Fibroblast of villous mesenchyme (primary cell): ENCODE results near the gene CACHD1. TPM values are rescaled to one million over a fixed set of nuclear protein-coding genes. Genes with fewer than 3 reads are reported as not detected.

Experiments
- DNase-seq: peaks from one replicate; pipeline ENCODE4 v3.0.0-alpha.2; 2010; ENCODE audit warnings: low read depth
- H3K4me3 ChIP-seq: 2 replicates; pipeline ENCODE4 v1.5.1; 2011; ENCODE audit warnings: low read depth, mild to moderate bottlenecking, low read length
- total RNA-seq: library from RNA; depleted of rRNA; stranded (reverse); fragments of >200 nt; gene quantifications from 2 replicates; pipeline ENCODE4 v1.2.3, GENCODE V29; 2012
- TF ChIP-seq, protein P1 (sequence below): IDR thresholded peaks from 2 replicates; pipeline ENCODE4 v1.5.1; 2012; ENCODE audit warnings: low read depth, mild to moderate bottlenecking, low read length; ENCODE audit not compliant: insufficient read depth

The CACHD1 gene
- total RNA-seq, 1 donor: 11.2 TPM

DNA sequence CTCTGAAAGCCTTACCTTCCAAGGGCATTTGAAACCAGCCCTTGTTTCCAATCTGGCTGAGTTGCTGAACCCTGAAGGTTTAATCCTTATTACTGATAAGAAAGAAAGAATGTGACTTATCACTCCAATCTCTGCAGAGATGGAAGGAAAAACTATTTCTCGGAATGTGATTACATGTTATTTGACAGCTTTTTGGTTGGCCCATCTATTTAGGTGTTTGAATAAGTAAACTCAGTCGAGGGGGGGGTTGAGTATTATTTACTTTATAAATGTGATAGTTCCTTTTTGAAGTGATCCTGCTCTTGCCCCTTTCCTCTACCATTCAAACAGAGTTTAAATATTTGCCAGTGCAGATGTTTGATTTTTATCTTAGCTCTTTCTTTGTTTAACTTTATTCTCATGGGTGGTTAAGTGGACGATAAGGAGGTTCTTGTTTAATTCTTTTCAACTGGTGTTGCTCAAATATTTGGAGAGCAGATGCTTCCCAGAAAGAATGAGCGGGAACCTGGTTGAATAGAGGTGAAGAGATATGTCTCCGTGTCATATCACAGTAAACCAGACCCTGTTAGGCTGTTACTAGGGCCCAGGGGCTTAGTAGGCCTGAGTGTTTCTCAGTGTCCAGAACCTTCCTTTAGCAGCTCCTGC, 126.1 kb downstream of the CACHD1 start:
- DNase-seq: no peak
- TF ChIP-seq, protein P1, sequence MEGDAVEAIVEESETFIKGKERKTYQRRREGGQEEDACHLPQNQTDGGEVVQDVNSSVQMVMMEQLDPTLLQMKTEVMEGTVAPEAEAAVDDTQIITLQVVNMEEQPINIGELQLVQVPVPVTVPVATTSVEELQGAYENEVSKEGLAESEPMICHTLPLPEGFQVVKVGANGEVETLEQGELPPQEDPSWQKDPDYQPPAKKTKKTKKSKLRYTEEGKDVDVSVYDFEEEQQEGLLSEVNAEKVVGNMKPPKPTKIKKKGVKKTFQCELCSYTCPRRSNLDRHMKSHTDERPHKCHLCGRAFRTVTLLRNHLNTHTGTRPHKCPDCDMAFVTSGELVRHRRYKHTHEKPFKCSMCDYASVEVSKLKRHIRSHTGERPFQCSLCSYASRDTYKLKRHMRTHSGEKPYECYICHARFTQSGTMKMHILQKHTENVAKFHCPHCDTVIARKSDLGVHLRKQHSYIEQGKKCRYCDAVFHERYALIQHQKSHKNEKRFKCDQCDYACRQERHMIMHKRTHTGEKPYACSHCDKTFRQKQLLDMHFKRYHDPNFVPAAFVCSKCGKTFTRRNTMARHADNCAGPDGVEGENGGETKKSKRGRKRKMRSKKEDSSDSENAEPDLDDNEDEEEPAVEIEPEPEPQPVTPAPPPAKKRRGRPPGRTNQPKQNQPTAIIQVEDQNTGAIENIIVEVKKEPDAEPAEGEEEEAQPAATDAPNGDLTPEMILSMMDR: no peak
- H3K4me3 ChIP-seq: no peak overlapping the region

DNA sequence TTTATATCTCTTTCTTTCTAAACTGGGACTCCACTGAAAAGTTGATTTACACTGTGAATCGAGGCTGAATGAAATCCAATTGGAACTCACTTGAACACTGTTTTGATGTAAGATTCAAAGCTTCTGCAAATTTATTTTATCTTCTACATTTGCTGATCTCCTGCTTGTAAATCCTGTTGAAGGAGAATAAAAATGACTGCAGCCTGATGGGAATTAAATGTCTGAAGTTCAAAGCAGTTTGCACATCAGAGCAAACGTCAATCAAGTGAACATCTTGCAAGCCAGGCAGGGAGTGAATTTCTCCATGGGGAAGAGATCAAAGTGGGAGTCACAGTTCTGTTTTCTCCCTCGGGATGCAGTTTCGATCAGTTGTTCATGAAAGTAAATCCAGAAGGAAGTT, 127.2 kb downstream of the CACHD1 start:
- no peak for DNase-seq
- TF ChIP-seq, protein P1: no peak
- no peak overlapping the region for H3K4me3 ChIP-seq

DNA sequence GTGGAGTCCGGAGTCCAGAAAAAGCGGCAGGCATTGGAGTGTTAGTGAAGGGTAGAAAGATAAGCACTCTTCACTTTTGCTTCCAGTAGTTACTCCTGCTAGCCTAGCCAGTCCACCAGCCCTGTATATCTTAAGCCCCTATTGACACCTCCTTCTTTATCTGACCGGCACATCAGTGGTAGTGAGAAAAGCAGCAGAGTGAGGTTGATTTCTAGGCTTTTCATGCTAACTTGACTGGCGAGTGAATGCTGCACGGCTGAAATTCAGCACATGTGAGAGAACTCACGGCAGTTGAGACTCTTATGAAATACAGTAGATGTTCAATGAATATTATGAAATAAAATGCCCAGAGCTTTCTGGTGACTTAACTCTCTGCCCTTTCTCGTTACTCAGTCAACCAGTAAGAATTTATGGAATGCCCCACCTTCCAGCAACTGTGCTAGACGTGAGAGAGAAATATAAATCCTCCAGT, 128.2 kb downstream of the CACHD1 start:
- TF ChIP-seq, protein P1: no peak
- no peak overlapping the region for H3K4me3 ChIP-seq
- DNase-seq: peak; percentile 33

DNA sequence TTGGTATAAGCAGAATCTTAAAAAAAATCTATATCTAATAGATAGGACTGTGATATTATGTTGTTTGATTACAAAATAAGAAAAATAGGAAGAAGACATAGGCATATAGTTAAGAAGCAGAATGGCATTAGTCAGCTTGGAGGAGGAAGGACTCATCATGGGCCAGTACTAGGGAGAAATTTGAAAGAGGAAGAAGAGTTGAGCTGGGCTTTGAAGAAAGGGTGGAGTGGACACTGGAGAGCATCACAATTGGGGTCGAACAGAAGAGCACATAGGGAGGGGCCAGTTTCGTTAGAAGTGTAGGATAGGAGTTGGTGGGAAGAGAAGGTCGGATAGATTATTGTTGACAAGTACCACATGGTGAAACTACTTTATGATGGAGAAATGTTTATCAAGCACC, 129.3 kb downstream of the CACHD1 start:
- no peak for DNase-seq
- no peak overlapping the region for H3K4me3 ChIP-seq
- TF ChIP-seq, protein P1: no peak

DNA sequence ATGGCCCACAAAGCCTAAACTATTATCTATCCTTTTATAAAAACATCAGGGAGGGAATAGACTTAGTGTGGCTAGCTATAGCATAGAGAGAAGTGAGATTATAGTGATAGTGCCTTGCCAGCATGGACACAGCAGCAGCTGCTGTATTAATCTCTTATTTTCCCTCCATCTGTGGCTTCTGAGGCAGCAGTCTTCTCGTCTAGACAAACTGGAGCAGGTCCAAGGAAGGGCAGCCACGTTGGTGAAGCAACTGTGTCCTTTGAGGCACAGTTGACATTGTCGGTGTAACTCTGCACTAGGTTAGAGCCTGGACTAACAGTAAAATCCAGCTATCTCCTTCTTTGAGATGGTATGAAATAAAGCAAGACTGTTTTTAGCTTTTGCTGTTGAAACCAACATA, 131.3 kb downstream of the CACHD1 start:
- TF ChIP-seq, protein P1: no peak
- DNase-seq: no peak
- H3K4me3 ChIP-seq: no peak overlapping the region

DNA sequence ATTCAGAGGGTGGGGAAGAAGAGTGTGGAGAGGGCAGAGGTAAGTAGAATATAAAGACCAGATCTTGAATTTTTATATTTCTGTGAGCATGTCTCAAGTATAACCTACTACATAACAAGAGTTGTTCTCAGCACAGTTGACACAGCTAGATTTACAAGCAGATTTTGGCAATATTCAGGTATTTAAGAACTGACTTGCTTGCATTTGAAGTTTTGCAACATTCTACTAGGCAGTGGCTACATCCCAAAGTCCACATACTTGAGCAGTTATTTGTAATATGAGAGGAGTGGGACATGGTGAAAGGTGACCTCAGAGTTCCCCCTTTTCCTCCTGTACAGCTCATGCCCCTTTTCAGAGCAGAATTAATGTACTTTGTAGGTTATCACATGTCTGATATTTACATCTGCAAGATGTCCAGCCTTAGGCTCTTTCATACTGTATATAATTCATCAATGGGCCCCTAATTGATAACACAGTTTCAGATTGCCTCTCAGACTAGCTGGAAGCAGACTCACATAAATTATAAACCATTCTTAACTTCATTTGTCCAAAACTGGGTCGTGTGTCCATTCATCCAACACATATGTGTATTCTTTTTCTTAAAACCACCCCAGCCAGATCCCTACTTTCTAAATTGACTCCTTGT, 138.2 kb downstream of the CACHD1 start:
- TF ChIP-seq, protein P1: no peak
- peak; percentile 3 for DNase-seq
- no peak overlapping the region for H3K4me3 ChIP-seq
